Activated CD4-positive, alpha-beta T cell treated with anti-CD3 and anti-CD28 coated beads, Interleukin-2, amount 50 U/mL, for 48 hours (primary cell): Measurements from ENCODE around the gene LDB2.

Experiments
- DNase-seq, 2 experiments: peaks; one replicate each; pipeline ENCODE4 v3.0.0-alpha.2; 2020

LDB2 gene

DNA sequence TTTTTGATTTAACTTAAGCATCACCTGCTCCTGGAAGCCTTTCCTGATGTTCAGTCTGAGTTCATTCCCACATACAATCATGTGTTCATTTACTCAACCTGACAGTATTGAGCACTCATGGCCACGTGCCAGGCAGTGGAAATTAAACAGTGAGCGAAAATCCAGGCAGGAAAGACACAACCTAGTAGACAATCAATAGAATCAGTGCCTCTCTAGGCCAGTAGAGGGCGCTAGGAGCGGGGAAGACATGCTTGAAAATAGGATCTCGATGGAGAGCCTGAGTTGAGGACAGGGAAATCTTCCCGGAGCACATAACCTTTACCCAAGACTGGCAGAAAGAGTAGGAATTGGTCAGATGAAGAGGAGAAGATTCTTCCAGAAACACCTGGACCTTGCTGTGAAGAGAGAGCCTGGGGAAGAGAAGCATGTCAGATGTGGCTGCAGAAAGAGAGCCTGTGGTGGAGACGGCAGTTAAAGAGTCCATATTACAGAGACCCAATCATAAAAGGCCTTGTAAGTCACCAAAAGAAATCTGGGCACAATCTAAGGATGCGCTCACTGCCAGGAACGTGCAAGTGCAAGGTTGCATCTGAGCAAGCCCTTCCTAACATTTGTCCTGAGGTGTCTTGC lies 103.5 kb downstream of the LDB2 start:
- DNase-seq: peak; percentile 15 to 44

DNA sequence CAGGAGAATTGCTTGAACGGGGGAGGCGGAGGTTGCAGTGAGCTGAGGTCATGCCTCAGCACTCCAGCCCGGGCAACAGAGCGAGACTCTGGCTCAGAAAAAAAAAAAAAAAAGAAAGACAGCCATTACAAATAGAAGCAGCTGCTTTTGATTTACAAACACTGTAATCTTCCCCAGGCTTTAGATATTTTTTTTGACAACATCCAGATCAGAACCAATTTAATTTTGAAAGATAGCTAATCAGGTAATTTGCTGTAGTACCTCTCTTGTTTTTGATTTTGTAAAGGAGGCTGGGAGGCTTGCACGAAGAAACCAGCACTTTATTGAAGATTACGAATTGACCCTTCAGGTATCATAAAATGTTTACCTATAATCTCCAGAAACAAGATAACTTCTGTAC lies 107.0 kb downstream of the LDB2 start:
- no peak for DNase-seq

DNA sequence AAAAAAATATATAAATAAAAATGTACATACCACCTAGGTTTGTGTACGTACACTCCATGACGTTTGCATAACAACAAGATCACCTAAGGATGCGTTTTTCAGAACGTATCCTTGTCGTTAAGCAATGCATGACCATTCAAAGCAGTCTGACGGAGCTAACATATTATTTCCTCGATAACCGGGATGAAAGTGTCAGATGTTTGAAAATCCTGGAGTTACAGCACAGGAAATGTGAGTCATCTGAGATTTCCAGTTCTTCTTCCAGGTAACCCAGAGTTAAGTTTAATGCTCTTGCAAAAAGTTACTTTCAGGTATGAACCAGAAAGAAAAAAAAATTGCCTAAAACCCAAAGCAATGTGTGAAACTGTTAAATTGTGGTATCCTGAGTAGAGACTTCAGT lies 107.9 kb downstream of the LDB2 start:
- DNase-seq: no peak

DNA sequence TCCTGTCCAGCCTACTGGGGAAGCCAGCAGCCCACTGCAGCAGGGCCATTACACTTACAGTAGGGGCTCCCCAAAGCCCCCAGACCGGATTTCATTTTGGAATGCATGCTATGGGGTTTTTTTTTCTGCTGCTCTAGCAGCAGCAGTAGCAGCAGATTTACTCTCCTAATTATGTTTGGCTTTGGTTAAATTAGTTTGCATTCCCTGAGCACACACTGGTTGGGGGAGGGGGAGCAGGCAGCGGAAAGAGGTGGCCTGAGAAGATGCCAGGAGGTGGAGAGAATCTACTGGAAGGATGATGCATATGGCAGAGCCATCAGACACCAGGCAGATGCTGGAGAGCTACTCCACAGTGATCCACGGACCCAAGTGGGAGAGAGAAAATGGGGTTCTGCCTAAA lies 109.6 kb downstream of the LDB2 start:
- DNase-seq: no peak

DNA sequence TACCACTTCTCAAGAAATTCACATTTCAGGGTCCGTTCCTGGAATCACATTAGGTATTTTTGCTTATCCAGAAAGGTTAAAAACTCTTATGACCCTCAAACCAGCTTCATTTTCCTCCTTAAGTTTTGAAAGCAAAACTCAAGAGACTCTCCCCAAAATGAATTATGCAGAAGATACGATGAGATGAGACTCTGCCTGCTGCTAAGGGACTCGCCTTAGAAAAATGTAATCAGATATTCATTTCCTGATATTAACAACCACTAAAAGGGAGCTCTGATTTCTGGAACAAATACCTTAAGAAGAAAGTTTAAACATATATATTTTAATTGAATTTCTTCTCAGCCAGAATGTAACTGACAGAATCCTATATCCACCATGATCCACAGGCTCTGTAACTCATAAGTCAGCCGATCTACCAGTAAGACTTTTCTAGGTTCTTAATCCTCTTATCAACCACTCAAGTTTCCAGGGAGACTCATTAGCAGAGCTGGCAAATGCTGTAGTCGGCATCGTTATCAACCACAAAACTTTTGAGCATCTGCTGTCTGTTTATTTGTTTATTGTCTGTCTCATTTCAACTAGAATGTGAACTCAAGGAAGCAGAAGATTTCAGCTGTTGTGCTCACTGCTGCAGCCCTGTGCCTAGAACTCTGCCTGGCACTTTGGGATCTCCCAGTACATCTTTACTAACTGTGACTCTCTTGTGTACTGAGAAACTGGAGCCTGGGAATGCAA lies 112.5 kb downstream of the LDB2 start:
- no peak for DNase-seq

DNA sequence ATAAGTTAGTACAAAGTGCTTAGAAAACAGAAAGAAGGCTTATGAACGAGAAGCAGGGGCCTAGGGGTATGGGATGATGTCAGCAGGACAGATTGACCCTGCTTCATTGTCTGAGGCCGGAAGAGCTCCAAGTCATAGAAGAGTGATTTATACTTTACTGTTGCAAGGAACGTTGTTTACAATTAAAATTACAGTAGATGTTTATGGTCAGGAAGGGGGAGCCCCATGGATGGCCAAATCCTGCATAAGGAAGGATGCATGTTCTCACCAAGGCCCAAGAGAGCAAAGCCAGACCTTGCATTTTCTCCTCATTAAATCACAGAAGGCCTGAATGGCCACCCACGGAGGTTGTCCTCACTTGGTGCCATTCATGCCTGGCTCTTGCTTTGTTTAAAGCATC lies 115.3 kb downstream of the LDB2 start:
- DNase-seq: no peak

DNA sequence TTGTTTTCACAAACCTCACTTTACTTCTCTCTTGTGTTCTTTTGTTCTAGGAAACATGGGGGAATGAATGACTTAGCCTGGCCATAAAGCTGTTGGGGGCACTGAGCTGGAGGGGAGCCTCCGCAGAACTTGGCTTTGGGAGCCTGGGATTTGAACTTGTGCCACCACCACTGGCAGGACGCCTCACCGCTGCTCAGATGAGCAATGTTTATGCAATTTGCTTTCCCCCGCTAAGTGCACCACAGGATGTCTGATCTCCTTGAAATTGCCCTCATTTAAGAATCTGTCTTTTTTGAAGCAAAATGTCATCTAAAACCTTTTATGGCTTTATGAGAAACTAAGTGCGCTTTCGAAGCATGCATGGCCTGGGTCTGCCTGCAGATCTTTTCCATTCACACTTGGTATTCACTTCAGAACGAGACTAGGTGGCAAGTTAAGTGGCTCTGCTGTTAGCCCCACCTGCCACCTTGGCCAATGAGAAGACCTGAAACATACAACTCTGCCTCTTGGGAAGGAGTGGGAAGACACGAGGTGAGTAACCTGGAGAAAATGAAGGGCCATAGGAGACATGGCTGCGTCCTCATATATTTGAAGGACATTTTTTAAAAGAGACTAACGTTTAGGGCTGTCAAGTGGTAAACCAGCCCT lies 119.3 kb downstream of the LDB2 start:
- no peak for DNase-seq

DNA sequence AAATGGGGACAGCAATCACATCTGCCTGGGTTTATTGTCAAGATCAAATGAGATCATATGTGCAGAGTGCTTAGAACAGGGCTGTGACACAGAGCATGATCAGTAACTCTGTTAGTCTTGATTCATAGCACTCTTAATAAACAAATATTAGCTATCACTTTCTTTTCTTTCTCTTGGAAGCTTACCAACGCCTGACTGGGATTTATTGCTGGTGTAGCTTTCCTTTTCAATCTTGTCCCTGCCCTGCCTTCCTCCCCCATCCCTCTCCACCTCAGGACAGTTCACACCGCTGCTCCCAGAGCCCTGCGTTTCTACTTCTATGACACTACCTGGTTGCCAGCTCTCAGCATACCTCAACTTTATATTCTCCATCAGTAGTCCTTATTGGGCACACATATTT lies 120.7 kb downstream of the LDB2 start:
- no peak for DNase-seq

DNA sequence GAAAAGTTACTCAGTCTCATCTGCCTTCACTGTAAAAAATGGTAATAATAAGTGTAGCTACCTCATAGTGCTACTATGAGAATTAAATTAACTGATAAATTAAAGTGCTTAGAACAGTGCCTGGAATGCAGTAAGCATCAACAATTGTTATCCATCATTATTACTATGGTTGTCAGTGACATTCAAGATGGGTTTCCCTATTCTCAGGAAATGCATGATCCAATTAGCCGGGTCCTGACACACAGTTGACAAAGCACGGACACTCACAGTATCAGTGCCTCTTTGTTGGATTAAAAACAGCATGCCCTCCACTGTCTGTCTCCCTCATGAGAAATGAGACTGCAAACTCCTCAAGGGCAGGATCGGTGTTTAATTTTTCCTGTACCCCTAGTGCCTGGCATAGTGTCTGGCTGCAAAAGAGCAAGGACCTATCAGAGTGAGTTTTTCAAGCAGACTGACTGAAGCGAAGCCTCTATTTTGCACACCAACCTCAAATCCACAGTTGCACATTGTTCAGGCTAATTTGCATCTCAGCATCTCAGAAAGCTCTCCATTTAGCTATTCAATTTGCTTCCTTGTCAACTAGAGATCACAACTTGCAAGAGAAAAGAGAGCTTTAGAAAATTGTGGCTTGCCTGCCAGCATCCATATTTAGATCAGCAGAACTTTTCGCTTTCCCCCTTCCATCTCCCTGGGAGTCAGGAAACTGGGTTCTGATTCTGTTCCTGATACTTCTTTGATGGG lies 122.9 kb downstream of the LDB2 start:
- no peak for DNase-seq

DNA sequence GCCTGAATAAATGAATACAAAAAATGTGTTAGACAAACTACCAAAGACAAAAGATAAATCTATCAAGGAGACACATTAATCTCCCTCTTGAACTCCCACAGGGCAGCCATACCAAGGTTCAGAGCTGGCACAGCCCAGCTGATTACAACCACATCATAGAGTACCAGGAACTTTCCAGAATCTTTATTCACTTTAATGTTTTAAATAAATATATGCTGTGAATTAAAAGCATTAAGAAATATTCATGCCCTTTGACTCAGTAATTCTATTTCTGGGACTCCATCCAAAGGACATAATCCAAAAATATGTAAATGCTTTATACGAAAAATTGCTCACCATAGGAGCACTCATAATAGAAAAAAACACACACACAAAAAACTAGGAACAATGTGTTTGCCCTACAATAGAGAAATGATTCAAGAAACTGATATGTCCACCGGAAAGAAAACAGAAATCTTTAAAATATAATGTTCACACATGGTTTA lies 126.0 kb downstream of the LDB2 start:
- no peak for DNase-seq

DNA sequence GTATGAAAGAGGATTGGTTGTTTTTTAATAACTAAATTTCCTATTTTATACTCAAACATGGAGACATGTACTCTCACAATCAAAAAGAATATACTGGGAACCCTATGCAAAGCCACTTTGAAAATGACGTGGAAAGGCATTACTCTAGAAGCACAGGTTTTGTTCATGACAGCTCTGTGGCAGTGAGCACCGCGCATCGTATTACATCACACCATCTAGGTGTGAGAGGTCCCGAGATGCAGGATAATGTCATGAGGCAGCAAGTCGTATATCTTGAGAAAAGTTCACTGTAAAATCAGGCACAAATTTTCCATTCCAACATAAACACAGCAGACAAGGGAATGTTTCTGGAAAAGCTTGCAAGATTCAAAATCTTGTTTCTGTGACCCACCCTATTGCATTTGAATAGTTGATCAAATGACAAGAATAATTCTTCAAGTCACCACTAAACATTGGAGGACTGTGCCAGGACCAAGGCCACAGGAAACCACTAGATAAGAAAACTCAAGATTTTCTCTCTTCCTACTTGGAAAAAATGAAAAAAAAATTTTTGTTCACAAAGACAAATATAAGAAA lies 127.6 kb downstream of the LDB2 start:
- no peak for DNase-seq

DNA sequence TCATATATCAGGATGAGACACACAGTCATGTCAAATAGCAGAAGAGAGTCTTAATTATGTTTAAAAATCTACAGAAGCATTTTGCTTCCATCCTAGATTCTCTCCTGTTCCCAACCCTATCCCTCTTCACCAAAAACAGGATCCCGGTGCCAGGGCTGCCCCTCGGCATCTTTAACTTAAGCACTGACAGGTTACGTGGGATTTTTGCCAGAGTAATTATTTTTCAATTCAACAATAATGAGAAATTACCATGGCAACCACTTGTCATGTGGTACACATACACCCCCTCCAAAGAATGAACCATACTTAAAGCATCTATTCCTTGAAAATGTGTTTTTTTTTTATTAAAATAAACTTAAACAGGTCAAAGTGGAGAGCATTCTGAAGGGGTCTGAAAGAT lies 130.6 kb downstream of the LDB2 start:
- DNase-seq: no peak

DNA sequence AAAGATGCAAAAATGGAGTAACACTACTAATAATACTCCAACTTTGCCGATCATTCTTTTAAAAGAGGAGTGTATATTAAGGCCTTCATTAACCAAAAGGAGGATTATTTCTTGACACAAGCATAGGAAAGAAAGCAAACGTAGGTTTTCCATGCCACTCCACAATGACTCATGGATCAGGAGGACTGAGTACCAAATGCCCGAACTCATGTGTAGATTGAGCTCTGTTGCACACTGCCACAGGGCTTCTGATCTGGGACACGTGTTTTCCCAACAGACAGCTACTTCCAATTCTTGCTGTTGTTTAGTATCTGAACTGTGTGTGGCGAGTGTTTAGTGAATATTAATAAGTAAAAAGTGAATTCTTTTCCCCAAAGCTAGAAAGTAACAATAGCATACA lies 131.2 kb downstream of the LDB2 start:
- DNase-seq: no peak

DNA sequence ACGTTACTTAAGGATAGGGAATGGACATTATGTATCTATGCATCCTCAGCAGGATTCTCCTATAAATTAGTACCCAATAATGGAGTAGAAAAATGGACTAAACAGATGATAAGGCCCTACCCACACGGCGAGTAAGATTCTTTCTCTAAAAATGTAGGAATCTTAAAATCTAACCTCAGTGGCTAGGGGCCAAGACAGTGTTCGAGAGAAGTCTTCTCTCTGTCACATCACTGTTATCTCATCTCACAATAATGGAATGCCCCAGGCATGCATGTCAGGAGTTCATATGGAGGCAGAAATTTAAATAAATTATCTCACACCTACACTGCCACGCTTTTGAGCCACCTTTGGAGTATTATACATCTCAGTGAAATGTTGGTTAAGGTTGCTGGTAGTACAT lies 132.9 kb downstream of the LDB2 start:
- DNase-seq: no peak

DNA sequence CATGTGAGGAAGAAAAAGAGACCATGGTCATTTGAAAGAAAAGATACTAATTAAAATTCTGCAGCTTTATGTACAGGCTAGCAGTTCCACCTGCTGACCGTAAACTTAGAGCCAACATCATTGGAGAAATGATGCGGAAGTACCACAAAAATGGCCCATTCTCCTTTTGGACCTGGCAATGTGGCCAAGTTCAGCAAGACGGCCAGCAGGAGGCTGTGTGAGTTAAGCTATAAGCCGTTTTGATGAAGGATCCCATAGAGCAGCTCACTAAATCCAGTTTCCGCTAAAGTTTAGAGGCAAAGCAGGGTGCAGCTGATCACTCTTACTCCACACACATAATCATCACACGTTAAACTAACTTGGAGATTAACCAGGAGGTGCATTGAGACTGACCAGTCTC lies 133.8 kb downstream of the LDB2 start:
- no peak for DNase-seq

DNA sequence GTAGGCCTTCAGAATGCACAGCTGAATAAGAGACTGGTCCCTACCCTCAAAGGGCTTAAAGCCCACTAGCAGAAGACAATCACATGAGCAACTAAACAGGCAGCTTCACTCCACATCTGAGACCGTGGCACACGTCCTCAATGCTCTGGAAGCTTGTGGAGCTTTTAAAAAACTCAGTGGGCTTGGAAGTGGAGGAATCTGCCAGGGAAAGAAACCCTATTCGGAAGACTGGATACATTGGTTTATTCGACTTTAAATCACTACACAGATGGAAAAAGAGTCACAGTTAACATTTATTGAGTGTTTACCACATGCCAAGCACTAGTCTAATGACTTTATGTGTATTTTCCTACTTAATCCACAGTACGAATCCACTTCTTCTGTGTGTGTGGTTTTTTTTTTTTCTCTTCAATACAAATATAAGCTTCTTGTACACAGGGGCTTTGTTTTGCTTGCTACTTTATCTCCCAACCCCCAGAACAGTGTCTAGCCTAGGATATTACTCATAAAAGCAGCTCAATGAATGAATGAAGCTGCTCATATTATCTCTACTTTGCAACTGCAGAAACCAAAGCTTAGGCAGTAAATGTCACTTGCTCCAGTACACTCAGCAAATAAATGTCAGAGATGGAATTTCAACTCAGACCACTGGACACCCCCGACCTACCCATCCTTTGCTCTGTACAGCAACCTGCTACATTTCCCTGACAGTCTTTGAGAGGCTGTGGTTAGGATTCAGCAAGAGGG lies 137.7 kb downstream of the LDB2 start:
- no peak for DNase-seq

DNA sequence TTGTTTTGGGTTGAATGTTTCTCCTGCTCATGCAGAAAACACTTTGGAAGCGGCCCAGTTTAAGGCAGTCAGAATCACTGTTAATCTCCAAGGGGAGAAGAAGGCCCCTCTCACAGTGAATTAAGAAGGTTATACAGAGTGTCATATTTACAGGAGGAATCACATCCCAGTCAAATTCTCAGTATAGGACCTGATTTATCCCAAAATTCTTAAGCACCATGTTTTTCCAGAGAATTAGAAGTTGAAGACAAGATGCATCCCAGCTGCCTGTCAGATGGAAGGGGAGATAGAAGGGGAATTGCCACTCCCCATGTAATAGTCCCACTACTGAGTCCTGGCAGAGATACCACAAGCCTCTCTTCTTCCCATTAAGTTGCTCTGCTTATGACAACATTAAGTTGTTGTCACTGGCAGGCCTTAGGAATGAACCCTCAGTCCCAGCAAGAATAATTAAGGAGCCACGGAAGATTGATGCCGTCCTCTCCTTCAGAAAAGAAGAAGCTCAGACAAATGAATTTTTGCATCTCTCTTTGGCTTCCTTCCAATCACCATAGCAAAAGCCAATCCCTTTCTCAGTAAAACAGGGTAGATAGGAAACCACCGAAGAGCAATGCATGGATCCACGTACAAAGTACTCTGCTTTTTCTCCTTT lies 138.4 kb downstream of the LDB2 start:
- DNase-seq: no peak

DNA sequence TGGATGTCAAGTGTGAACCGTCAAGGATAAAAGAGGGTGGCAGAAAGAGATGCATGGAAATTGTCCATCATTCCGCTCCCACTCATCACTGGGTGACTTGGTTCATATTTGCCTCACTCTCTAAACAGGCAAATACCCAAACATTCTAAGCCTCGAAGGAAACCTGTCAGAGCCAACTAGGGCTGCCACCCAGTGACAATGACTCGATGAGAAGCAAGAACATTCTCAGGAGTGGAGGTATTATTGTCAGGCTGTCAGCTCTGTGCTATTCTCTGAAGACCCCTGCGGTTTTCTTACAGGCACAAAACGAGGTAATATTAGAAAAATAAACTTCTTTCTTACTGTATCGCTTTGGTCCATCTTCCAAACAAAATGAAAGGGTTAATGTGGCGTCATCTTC lies 139.6 kb downstream of the LDB2 start:
- DNase-seq: no peak

DNA sequence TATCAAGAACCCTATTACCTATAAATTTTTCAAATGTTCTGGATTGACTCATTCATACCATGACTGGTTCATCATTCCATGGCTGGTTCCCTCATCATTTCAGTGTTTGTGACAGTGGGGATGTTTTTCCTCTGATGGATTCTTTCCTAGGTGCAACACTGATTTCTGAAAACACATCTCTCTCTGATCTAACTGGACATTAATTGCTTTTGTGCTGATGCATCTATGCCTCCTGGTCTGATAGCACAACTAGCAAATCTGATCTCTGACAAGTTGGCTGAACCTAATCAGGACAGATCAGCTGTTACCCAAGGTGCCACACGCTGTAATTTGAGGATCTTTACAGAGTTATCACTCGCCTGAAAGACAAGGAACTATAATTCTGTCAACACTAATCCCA lies 140.2 kb downstream of the LDB2 start:
- DNase-seq: no peak

DNA sequence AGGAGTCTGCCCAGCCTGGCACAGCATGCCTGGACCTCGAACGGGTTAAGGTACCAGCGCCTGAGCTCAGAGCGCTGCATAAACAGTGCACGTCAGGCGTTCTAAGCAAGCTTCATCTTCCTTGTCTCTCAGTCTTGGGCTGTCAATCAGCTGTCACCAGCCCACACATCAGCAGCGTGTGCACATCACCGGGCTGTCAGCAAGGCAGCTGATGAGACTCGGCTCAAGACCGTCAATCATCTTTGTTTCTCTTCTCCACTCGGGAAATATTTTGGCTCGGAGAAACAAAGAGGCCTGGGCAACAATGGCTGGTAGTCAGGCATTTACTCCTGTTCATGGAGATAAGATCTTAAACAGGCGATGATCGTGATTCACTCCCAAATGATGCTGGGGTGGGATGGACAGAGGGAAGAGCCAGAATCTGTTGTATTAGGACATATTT lies 141.3 kb downstream of the LDB2 start:
- DNase-seq: no peak

DNA sequence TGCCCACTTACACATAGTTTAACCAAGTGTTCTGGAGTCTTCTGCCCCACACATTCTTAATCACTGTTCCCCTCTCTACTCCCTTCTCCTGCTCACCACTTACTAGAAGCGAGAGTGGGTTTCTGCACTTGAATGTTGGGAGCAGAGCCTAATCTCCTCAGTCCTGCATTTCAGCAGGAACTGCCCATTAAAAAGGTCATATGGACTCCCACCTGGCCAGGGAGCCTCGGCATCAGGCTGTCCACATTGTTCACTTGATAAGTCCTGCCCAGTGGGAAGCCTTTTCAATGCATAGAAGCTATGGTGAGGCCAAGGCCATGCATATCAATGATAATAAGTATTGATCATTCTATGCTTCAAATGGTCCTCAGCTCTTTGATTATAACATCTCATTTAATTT lies 144.3 kb downstream of the LDB2 start:
- DNase-seq: no peak

DNA sequence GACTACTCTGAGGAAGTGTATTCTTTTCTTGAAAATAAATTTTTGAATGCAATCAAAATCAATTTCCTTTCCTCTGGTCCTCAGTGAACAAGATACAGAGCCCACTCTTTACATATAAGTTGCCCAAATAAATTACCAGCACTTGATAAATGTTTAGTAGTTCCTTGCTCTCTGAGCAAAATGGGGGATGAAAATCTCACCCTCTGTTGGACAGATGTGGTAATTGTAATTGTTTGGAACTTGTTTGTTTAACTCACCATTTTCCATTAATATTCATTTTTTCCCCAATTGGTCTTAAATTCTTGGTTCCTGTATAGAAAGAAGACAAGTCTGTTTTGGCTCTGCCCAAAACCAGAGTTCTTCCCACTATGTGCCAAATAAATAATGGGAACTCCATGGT lies 146.3 kb downstream of the LDB2 start:
- DNase-seq: no peak
